Muscle of arm (tissue), 12 donors: ENCODE results near the gene TRIM66. TPM values are rescaled to one million over a fixed set of nuclear protein-coding genes. Genes with fewer than 3 reads are reported as not detected.

Experiments
- DNase-seq: peaks from one replicate; pipeline ENCODE4 v3.0.0-alpha.2; 2013
- polyA plus RNA-seq, 12 donors: library from polyadenylated mRNA; unstranded; fragments of 120-200 nt; gene quantifications; one replicate each; pipeline ENCODE4 v1.2.1, GENCODE V29; 2013; ENCODE audit not compliant: insufficient read length in 12 of 12

TRIM66 gene
- polyA plus RNA-seq, 12 donors, result 1.4 to 10.5 (median 3.3) TPM; not detected in 1

DNA sequence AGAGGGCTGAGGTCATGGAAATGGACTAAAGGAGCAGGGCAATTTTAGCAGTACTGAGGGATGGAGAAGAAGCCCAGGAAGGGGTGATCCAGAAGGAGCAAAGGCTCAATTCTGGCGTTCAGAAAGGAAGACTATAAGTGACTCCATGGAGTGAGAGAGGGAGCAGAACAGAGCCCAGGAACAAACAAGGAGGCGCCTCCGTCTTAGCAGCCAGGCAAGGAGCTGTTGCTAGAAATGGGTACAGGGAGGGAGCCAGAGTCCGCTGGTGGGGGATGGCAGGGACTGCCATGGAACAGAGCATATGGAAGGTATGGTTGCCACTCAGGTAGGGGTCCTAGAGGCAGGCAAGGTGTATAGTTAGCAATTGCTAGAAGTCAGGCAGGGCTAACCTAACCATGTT is 68.0 kb downstream of the TRIM66 start:
- DNase-seq, result no peak

DNA sequence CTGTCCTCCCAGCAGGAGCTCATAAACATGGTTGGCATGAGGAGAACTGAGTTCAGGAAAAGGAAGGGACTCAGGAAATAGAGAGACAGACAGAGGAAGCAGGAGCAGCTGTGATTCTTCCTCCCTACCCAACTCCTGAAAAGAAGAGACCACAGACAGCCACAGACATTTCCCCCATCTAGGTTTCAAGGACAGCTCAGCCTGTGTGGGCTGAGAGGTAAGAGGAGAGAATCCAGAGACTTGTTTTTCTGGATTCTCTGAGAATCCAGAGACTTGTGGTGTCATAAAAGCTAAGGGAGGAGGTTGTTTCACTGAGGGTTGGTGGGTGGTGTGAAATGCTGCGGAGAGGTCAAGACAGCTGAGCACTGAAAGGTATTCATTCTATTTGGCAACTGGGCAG is 69.4 kb downstream of the TRIM66 start:
- DNase-seq, result no peak

DNA sequence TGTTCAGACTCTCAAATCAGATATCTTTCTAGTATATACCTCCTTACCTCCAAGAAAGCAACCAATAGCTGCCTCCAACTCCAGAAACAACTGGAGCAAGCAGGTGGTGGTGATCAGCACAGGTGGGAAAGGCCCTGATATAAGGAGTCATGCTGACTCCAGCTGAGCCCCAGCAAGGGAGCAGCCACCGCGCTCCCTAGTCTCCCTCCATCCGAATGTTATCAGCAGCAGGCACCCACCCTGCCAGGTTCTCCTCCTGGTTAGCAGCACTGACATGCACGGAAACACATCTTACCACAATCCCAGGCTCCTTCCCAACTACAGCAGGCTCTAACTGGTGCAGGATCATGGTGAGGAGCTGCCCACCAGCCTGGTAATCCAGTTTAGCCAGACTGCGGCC is 69.9 kb downstream of the TRIM66 start:
- DNase-seq, result no peak

DNA sequence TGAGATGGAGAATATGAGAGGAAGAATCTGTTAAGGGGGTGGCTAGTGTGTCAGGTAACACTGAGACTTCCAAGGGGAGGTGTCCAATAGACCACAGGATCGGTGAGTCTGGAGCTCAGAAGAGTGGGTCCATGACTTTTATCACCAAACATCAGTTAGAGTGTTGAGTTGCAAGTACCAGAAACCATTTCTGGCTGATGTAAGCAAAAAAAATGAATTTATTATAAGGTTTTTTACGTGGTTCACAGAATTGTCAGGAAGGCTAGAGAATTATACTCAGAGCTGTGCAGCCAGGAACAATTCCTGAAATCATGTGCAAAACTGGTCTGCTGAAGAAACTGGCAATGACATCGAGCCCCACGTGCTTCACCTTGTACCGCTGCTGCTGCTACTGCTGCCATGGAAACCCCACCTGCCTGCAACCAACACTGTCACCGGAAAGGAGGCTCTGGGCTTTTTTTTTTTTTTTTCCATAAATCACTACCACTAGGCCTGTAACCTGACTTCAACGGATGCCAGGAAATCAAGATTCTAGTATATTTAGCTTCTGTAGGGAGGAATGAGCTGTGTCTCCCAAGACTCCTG is 71.8 kb downstream of the TRIM66 start:
- no peak for DNase-seq

DNA sequence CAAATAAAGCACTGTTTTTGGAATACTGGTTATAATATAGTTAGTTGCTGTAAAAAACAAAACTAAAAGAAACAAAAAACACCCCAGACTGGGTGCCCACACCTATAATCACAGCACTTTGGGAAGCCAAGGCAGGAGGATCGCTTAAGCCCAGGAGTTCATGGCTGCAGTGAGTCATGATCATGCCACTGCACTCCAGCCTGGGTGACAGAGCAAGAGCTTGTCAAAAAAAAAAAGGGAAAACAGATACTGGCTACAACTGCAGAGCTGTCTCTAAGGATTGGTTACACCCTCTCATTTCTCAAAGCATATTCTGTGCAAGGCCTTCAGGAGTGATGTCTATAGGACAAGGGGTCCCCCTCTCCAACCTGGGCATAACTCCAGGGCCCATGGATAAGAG is 73.8 kb downstream of the TRIM66 start:
- DNase-seq, result no peak

DNA sequence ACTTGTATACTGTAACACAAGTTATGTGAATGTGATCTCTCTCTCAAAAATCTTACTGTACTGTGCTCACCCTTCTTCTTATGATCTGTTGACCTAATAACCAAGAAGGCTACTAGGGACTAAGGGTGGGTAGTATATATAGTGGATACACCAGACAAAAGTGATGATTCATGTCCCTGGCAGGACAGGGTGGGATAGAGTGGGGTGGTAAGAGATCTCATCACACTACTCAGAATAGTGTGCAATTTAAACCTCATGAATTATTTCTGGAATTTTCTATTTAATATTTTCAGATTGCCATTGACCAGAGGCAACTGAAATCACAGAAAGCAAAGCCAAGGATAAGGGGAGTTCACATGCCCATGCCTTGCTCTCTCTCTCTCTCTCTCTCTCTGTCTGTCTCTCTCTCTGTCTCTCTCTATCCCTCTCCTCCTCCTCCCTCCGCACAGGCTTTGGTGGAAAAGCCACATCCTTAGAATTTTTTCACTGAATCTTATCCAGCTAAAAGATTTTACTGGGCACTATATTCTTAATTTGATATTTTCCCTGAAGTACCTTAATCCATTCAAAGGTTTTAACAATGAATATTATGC is 76.4 kb downstream of the TRIM66 start:
- DNase-seq, result no peak

DNA sequence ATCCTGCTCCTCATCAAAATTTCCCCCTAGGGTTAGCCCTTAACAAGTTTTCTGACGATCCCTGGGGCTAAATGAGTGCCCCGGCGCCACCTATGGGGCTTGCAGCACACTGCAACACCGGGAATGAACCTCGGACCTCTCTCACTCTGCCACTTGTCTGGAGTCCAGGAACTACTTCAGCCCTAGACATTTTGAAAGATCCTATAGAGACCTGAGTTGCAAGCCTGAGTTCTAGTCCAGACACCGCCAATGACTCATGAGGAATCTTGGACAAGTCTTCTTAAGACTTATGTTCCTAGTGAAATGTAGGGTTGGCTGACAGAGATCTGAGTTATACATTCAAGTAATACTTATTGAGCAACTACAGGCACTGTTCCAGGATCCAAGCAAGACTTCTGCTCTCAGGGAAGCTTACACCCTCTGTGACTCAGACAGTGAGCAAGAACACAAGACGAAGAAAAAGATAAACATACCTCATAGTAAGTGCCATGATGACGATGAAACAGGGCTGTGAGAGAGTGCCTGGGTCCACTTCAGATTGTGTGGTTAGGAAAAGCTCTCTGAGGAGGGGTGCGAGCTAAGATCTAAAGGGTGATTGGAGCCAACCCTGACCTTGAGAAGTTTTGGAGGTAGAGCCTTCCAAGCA is 78.3 kb downstream of the TRIM66 start:
- DNase-seq, result peak; percentile 42

DNA sequence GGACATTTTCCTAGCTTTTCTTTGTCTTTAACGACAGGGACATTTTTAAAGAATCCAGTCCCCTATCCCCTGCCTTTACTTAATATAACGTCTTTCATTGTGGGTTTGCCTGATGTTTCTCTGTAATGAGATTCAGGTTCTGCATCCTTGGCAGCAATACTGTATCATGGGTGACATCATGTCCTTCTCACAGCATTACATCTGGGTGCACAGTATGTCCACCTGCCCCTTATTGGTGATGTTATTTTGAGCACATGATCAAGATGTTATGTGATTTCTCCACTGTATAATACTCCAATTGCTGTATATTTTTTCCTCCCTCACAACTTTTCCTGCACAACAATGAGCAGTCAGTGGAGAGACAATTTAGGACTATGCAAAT is 78.8 kb downstream of the TRIM66 start:
- no peak for DNase-seq

DNA sequence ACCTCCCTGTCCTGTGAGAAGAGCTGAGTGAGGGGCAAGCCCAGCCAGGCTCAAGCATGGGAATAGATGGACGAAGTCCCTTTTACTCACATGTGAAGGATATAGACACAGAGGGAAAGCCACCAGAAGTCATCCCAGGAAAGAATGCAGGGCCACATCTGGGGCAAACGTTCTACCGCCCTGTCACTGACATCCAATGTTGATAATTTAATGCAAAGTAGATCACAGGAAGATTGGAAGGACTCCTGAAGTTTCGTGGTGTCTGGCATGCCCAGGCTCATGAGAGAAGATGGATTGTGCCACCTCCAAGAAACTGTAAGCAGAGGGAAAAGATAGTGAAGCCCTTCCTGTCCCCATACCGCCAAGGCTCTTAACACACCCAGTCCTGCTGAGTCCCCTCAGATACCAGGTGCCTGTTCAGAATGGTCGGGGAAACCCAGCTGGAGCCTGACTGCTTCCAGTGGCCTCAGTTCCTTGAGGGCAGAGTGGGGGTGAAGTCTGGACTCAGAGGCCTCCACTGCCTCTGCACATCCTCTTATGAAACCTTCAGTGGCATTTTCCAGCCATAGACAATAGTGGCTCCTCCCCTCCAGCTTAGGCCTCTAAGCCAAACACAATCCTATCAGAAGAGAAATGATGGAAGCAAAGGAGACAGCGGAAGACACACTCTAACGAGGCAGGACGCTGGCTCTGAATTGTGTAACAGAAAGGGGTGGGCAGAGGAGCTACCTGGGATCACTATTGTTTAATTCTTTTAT is 80.9 kb downstream of the TRIM66 start:
- no peak for DNase-seq

DNA sequence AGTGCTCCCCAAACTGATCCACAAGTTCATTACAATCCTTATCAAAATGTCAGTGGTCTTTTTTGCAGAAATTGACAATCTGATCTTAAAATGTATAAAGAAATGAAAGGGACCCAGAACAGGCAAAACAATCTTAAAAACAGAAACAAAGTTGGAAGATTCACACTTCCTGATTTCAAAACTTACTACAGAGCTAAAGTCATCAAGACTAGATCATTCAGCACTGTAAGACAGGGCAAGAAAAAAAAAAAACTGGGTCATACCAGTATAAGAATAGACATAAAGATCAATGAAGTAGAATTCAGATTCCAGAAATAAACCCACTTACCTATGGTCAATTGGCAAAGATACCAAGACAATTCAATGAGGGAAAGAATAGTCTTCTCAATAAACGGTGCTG is 84.0 kb downstream of the TRIM66 start:
- DNase-seq, result no peak

DNA sequence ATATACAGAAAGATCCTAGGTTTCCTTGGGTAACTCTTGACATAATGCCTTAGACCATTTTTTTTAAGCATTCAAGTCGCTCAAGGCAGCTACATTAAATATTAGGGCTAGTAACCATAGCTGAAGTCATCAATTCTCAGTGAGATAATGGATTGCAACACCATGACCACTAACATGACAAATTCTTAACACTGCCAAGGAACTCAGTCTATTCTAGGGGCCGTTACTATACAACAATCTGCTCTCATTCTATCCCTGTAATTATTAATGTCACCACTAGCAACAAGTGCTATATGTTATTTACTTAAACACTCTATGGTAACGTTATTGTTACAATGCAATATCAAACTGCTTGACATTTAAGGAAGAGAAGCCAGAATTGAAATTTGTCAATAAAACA is 85.3 kb downstream of the TRIM66 start:
- peak; percentile 11 for DNase-seq

DNA sequence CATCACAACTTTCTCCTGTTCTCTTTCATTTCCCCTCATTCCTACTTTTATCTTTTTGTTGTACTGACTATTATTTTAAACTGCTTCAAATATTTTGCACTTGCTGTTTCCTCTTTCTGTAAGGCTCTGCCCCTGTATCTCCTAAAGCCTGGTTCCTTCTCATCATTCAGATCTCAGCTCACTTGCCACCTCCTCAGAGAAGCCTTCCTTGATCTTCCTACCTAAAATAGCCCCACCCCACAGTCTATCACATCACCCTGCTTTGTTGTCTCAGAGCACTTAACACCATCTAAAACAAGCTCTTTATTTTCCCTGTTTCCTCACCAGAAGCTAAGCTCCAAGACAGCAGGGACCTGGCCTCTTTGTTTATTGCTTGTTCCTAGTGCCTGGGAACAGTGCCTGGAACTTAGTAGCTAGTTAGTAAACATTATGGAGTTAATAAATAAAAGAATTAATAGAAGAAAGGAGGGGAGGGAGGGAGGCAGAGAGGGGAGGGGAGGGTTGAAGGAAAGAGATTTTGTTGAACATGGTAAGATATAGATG is 85.9 kb downstream of the TRIM66 start:
- no peak for DNase-seq

DNA sequence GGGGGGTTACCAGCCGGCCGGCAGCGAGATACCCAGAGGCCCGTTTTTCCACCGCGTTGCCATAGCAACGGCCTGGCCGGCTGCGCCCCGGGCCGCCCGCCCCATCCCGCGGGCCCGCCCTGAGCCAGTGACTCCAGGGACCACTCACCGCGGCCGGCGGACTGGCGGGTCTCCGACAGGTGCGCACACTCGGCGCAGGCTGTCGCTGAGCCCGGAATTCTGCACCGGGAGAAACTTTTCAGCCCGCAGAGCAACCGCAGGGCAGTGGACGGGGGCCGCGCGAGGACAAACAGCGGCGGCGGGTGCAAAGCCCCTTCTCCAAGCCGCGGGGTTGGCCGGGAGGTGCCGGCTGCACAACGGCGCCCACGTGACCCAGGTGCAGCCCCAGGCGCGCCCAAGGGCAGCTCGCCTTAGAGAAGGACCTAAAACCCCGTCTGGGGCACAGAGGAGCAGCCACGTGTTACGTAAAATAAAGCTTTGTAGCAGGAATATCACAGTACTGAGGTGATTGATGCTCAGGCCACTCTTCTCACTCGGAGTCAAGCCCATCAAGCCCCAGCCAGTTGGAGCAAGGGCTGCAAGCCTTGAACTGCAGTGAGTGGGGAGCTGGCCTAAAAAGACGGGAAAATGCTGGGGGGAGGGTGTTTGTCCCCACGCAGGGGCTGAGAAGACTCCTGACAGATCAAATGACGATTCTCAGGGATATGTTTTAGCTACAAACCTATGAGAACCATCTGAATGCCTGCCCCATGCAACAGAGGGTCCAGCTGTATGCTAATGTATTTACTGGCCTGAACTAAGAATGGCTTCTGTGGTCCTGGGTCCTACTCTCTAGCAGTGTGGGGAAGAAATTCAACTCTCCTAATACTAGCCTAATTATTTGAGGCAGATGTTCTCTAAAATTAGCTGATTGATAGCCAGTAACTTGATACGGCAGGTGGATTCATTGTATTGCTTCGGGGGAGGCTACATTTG is 88.2 kb downstream of the TRIM66 start, which contains the start of gene STK33:
Gene STK33 (minus strand): TSS at position 294 of the 975 bp plus-strand sequence. CDS start 119,323 bp downstream, outside the sequence.
- DNase-seq, result peak; percentile 15

DNA sequence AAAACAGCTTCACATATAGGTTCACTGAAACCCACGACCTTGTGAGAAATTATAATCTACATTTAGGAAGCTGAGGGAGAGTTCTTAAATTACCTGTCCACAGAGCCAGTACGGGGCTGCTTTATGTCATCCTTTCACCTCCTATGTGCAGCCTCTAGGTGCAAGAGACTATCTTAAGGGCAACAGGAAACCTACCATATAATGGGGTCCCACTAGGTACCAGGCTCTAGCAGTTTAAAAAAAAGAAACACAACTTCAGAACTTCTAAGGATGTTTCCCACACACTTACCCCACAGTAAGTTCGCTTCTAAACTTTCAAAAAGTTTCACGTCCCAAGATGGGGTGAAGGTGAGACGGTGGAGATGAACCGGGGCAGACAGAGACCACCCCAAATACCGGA is 89.0 kb downstream of the TRIM66 start:
- no peak for DNase-seq

DNA sequence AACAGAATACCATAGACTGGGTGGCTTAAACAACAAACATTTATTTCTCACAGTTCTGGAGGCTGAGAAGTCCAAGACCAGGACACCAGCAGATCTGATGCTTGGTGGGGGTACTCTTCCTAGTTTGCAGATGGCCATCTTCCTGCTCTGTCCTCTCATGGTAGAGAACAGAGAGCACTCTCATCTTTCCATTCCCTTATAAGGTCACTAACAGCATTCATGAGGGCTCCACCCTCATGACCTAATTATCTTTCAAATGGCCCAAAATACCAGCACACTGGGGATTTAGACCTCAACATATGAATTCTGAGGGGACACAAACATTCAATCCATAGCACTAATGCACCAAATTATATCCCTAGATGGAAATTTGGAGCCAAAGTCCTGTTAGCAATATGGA is 94.5 kb downstream of the TRIM66 start:
- DNase-seq, result no peak

DNA sequence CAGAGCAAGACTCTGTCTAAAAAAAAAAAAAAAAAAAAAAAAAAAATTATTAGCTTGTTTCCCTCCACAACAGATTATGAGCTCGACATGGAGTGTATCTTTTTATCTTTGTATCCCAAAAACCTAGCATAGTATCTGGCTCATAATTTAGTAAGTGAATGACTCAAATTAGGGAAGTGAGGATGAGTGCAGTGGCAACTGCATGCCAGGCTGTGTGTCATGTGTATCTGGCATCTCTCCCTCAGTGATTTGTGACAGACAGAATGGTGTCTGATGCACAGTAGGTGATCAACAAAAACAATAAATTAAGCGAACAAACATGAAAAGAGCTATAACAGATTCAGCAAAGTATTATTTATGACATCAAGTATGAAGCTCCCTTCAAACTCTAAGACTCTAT is 95.7 kb downstream of the TRIM66 start:
- no peak for DNase-seq

DNA sequence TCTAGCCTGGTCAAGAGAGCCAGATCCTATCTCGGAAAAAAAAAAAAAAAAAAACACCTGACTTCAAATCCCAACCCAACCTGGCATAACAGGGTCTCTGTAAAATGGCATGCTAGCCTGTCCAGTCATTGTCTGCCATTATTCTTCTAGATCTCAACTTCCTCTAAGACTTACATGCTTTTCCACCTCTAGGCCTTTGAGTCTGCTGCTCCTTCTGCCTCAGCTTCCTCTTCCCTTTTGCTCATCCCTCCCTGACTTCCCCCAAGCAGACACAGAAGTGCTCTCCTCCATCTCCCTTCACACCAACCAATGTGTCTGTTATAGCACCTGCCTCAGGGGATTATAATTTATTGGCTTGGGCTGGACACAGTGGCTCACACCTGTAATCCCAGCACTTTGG is 96.3 kb downstream of the TRIM66 start:
- DNase-seq, result no peak

DNA sequence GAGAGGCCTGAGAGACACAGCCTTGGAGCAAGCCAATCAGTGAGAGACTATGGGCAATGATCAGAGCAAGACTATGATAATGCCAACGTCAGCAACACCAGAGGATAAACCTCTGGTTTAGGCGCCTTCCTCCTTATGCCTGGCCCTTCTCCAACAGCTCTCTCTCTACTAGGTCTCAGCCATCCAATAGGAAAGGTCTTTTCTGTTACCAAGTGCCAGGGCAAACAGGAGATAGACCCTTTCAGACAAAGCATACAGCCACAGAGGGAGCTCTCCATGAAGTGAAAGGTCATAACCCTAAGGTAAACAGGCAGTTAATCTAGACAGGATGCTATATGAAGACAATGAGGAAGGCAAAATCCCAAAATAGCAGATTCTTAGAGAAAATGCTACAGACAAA is 98.0 kb downstream of the TRIM66 start:
- DNase-seq, result no peak

DNA sequence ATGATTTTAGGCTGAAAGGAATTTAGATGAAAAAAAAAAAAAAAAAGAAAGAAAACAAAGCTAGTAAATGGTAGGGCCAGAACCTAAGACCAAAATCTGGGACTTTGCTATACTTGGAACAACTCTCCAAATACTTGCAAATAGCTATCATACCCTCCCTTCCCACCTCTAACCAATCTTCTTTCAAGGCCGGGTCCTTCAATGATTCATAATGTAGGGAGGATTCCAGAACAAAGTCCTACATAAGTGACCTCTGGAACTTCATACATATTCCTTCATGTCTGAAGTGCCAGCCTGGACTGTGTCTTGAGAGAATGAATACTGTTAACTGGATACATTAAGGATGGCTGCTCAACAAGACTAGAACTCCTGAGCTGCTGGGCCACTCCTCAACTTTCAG is 98.4 kb downstream of the TRIM66 start:
- no peak for DNase-seq

DNA sequence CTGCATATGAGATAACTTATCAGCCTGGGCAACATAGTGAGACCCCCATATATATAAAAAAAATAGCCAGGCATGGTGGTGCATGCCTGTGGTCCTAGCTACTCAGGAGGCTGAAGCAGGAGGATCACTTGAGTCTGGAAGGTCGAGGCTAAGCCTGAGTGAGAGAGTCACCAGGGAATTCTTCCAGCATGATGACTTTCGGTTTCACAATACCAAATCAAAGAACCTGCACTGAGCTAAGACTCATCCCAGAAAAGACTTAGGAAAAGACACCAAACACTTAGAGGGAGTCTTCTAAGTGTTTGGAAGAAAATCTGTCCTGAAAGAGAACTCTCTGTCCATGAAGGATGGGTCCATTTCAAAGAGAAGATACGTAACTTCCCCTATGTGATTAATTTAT is 101.2 kb downstream of the TRIM66 start:
- no peak for DNase-seq
